Hepatocyte (in vitro differentiated cells): ENCODE data around the gene AVEN.

ENCODE experiments used
- EZH2 ChIP-seq: fragments of 200-600 bp; sonication (generic); IDR thresholded peaks from 2 replicates; pipeline ENCODE4 v1.6.1; 2016; ENCODE audit warnings: antibody characterized with exemption, mild to moderate bottlenecking, borderline replicate concordance
- TF ChIP-seq, protein P1 (sequence below): fragments of 200-600 bp; sonication (generic); IDR thresholded peaks from 2 replicates; pipeline ENCODE4 v1.5.1; 2016; ENCODE audit warnings: antibody characterized with exemption, mild to moderate bottlenecking; ENCODE audit not compliant: poor library complexity

DNA sequence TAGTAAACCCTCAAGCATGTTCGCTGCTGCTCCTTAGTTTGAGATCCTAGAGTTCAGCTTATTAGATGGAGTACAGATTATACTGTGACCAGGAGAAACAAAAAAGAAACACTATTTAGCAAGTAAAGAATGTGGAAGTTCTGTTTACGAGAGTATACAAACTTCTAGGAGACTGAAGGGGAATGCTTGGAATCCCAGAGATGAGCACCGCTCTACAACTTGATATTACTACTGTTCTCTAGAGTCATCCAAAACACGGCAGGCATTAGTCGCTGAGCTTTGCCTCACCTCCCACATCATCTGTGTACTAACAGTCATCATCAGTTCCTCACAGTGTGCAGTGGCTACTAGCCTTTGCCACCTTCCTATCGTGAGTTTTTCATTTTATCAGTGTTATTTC lies 192.1 kb downstream of the AVEN start:
- TF ChIP-seq, protein P1, sequence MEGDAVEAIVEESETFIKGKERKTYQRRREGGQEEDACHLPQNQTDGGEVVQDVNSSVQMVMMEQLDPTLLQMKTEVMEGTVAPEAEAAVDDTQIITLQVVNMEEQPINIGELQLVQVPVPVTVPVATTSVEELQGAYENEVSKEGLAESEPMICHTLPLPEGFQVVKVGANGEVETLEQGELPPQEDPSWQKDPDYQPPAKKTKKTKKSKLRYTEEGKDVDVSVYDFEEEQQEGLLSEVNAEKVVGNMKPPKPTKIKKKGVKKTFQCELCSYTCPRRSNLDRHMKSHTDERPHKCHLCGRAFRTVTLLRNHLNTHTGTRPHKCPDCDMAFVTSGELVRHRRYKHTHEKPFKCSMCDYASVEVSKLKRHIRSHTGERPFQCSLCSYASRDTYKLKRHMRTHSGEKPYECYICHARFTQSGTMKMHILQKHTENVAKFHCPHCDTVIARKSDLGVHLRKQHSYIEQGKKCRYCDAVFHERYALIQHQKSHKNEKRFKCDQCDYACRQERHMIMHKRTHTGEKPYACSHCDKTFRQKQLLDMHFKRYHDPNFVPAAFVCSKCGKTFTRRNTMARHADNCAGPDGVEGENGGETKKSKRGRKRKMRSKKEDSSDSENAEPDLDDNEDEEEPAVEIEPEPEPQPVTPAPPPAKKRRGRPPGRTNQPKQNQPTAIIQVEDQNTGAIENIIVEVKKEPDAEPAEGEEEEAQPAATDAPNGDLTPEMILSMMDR, result no peak
- TF ChIP-seq EZH2, result no peak
